GM21786 (cell line): Measurements from ENCODE around the gene FER.

Source experiments
- ATAC-seq: cut with Tn5 transposase; IDR thresholded peaks from one replicate; pipeline ENCODE4 v1.9.1; 2021; ENCODE audit not compliant: unreplicated experiment

The FER gene

GRCh38 chr5:109100971-109101370, 353.3 kb downstream of the FER start:
- no peak for ATAC-seq

DNA sequence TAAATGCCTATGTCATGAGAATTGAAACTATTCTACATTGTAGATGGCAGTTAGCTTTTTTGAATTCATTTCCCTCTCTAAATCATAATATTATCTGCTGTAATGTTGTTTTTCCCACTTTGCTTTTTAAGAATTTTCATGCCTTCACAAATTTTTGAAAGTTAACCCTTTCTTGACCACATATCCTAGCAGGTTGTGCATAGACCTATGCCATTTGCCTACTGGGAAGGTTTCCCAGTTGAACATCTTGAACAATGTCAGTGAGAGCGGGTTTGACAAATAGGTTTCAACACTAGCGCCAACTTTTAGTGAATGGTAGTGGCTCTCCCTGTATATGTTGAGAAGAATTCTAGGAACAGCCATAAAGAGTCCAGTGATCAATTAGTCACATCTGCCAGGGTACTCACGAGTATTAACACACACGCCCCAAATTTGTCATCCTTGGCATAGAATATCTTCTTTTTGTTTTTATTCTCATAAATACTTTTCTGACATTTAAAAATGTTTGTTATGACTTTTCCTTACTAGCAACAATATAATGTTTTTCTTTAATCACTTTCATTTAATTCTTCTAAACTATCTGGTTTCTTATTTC, 354.5 kb downstream of the FER start:
- ATAC-seq, result no peak

DNA sequence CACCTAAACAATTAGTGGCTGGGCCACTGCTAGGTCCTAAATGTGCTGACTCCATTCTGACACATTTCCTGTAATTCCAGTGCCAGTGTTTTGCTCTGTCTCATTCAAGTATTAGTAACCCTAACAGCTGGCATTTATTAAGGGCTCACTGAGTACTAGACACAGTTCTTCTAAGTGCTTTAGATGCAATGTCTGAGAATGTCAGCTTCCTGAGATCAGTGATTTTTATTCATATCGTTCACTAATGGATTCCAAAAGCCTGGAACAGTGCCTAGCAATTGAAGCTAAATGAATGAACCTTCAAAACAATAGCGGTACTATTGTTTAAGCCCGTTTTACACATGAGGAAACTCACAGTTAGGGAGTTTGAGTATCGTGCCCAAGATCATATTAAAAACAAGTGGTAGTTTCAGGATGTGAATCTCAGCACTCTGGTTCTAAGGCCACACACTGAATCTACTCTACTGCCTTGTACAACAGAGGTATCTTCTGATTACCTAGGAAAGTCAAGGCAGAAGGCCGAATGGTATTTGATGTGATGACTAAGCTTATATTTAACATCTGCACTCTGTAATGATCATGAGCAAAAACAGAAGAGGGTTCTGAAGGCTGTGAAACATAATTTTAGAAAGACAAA, 358.1 kb downstream of the FER start:
- no peak for ATAC-seq

DNA sequence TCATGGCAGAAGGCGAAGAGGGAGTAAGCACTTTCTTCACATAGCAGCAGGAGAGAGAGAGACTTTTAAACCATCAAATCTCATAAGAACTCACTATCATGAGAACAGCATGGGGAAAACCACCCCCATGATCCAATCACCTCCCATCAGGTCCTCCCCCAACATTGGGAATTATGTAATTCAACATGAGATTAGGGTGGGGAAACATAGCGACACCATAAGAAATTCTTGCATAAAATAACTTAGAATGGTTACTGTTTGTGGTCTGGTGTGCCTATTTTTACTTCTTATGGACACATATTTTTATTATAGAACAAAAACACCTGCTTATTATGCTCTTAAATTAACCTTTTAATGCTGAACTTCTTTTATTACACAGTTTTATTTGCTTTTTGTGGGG, 364.0 kb downstream of the FER start:
- ATAC-seq, result no peak

DNA sequence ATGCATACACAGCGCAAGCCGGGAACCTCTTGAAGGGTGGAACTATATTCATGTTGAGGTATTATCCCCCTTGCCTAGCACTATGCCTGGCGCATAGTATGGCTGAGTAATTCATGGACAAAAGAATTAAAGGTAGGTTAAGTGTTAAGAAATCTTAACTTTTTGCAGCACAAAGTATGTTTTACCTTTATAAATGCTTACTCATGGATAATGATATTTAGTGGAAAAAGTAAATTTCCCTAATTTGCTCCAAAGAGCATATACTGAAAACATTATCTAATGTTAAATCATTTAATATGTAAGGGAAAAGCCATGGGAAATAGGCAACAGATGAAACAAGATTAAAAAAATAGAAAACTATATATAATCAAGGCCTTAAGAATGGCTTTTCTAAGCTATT, 365.9 kb downstream of the FER start:
- ATAC-seq, result no peak

- ATAC-seq, result no peak
Observed at GRCh38 chr5:109121225-109121624, 373.5 kb downstream of the FER start.

DNA sequence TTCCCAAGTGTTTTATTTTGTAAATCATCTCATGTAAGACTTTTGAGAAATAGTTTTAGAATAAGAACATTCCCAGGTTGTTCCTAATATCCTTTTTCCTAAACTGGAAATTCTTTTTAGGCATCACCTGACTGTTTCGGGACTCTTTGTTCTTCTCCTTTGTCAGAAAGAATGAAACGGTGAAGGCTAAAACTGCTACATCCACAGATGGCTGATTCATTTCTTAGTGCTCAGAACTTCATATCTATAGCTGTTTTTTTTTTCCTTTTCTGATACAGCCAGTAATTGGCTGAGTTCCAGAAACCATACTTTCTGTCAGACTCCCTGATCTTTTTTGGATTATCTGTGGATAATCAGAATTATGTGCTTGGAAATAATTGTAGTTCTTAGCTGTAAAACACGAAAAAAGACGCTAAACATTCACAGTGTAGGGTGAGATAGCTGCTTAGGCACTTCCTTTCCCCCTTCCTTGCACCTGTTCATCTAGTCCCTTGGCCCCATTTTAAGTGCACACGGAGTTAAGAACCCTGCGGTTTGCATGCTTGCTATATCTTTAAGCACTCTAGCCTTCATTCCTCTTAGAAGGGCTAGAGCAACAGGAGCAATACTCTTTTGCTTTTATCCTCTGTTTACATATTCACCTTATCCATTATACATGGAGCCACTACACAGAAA, 378.2 kb downstream of the FER start:
- no peak for ATAC-seq

- ATAC-seq, result no peak
Observed at GRCh38 chr5:109126481-109126880, 378.8 kb downstream of the FER start.

- ATAC-seq, result no peak
Observed at GRCh38 chr5:109136906-109137305, 389.2 kb downstream of the FER start.

DNA sequence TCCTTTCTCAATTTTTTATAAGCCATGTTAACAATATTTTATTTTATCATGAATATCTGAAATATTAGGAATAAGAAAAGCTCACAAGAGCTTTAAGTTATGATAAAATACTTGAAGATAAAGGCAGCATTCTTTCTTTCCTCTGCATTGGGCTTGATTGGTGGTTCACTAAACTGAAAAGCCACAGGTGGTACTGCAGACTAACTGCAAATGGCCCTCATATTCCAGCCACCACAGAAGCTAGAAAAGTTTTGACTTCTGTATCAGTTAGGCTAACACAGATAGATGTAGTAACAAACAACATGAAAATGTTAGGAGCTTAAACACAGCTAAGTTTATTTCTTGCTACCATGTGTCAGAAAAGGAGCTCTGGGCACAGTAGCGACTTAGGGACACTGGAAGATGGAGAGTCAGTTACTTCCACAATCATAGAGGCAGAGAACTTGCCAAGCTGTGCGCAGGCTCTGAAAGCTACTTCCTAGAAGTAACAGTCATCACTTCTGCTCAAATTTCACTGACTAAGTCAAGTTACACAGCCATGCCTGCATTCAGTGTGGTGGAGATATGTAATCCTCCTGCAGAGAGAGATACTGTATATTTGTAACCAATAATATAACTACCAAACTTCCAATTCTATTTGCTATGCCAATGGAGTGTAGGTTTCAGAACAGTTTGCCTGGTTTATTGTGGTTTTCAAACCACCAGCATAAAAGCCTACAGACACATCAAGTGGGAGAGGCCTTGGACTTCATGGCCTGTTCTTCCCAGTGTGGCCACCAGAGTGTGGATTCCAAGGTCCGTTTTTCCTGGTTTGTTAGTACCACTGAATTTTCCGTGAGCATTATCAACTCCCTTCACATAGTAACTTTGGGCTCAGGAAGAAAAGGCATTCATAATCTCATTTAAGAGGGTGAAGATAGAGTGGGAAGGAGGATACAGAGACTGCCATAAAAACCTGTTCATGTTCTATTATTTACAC, 393.8 kb downstream of the FER start:
- no peak for ATAC-seq

DNA sequence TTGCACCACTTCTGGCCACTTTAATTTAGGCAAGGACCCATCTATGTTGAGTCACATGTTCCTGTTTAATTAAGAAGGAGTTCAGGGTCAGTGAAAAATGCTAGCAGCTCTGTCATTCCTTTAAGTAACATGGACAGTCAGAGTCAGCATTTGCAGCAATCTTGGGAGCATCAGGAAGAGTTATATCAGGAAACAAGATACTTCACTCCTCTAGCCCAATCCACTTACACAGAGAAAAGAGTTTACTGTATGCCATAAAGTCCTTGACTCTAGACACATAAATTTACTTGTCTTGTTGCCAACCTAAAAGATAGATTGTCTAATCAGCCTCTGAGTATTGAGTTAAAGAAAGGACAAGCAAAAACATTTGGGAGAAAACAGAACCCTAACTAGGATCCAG, 395.3 kb downstream of the FER start:
- ATAC-seq, result no peak

GRCh38 chr5:109145139-109145538, 397.4 kb downstream of the FER start:
- no peak for ATAC-seq

DNA sequence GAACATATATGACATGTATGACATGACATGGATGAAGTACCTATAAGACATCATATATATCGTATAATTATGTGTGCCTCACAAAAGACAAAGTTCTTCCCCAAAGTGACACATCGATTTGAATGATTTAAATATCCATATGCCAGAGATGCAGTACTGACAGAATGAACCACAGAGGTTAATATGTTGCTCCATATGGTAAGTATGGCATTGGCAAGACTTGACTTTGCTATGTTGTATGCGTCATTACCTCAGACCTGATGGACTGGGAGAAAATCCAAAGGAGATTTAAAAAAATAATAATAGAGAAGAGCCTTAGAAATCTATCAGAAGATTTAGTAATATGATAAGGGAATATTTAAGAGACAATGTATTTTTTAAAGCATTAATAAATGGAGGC, 398.9 kb downstream of the FER start:
- ATAC-seq, result no peak

DNA sequence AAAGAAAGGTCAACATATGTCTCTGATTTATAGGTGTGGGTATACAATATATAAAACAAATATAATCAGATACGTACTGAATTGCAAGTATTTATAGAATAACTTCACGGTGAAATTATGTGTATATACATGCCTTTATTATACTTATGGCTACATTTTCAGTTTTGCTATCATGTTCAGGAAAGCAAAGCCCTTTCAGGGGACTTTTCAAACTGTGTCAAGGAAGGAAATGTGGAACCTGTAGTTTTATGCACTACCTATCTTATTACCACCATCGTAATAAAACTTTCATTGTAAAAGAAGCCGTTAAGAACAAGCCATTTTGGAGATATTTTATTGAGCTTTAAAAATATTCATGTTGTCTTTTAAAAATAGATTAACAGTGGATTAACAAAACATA, 404.9 kb downstream of the FER start:
- ATAC-seq, result no peak

GRCh38 chr5:109155625-109156024, 407.9 kb downstream of the FER start:
- ATAC-seq, result no peak

DNA sequence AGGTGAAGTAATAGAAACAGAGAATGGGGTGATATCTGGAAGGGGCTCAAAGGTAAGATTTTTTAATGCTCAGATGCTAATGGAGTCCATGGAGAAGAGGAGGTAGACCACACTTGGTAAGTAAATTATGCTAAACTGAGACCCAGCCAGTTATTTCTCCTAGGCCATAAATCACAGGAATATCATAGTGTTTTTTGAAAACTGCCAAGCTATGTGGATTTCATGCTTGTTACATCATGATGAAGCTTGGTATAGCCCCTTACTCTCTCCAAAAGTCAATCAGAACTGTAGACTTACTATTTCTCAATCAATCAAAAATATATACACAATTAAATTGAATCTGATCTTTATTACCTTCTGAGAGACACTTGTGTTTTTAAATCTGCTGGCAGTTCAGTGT, 409.2 kb downstream of the FER start:
- ATAC-seq, result no peak

GRCh38 chr5:109160468-109160867, 412.8 kb downstream of the FER start:
- no peak for ATAC-seq

DNA sequence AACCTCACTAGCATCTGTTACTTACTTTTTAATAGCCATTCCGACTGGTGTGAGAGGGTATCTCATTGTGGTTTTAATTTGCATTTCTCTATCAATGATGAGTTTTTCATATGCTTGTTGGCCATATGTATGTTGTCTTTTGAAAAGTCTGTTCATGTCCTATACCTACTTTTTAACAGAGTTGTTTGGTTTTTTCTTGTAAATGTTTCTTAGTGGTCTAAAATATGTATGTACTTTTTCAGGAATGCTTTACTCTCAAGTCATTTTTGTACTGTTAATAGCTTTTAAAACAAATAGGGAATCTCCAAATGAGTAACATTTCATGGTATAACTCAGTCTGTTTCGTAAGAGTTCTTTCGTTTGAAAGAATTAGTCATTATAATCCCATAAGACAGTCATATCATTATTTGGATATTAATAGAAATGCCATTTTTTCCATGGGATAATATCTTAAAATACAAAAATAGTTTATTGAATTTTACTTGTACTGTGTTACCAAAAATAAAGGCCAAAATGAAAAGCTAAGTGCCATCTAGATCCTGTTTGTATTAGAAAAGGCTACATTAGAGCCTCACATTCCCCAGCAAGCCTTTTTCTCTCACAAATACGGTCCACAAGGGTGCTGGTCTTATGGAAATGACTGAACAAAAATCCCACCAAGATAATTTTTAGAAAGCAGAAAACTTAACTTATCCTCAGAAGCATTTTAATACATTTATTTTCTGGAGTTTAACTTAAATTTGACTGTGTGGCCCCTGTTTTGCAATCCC, 414.4 kb downstream of the FER start:
- ATAC-seq, result peak; percentile 71

GRCh38 chr5:109163336-109163735, 415.6 kb downstream of the FER start:
- no peak for ATAC-seq

DNA sequence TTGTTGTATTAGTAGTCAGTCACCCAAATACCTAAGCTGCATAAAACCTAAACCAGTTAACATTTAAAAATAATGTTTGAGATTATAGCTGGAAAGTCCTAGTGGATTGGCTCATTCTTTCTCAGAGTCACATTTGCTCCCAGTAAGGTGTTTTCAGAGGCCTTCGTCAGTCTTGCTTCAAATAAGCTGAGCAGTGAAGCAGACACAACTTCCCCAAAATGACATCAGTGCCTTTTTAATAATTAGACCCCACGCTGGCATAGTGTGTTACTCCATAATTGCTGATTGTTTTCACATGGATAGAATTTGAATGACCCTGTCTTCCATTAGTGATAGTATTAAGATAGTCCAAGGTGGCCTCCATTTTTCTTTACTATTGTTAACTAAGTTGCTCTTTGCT, 416.3 kb downstream of the FER start:
- no peak for ATAC-seq

DNA sequence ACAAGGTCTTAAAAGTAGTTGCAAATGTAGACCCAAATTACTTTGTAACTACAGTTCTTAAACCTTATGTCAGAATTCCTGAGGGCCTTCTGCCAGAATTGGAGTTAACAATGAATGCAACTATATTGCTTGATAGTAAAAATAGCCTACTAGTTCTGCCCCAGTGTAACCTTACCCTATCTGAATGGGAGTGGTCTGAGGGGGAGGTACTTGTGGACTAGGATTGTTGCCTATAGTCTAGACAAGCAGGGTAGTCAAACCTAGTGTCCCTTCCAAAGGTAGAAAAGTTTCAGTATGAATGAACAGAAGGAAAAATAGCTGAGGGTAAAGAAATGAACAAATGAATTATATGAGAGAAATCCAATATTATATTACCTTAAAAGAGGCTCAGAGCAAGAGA, 419.9 kb downstream of the FER start:
- no peak for ATAC-seq
